GM04503 (cell line): ENCODE measurements around the gene PTPN1.
"Not testable (repeated sequence)": the region's sequence is repeated elsewhere in the genome, so short reads cannot be mapped to it uniquely, and the experiment has no call there.

Experiments
- DNase-seq: peaks from one replicate; pipeline ENCODE4 v3.0.0-alpha.2; 2012; ENCODE audit warnings: low read depth

The PTPN1 gene

DNA sequence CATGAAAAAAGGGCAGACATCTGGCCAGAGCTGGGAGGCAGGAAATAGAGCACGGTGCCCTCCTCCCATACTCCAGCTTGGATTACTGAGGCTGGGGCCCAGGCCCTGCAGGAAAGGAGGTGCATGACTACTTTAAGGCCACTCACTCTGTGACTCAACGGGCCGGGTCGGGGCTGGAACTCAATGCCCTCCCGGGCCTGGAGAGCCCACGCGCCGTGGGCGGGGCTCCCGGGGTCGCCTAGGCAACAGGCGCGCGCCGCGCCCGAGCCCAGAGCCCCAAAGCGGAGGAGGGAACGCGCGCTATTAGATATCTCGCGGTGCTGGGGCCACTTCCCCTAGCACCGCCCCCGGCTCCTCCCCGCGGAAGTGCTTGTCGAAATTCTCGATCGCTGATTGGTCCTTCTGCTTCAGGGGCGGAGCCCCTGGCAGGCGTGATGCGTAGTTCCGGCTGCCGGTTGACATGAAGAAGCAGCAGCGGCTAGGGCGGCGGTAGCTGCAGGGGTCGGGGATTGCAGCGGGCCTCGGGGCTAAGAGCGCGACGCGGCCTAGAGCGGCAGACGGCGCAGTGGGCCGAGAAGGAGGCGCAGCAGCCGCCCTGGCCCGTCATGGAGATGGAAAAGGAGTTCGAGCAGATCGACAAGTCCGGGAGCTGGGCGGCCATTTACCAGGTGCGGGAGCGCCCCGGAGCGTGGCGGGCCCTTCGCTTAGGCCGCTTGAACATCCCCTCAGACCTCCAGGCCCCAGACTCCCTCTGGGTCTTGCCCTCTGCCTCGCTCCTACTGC lies at the start of gene PTPN1:
PTPN1 (plus strand) TSS at position 461 of the 783 bp plus-strand sequence; CDS start at position 606, 145 bp downstream.
- DNase-seq = peak; percentile 92

- DNase-seq = no peak
These were observed 49.4 kb upstream of the PTPN1 start for GRCh38 chr20:50460608-50461267.

DNA sequence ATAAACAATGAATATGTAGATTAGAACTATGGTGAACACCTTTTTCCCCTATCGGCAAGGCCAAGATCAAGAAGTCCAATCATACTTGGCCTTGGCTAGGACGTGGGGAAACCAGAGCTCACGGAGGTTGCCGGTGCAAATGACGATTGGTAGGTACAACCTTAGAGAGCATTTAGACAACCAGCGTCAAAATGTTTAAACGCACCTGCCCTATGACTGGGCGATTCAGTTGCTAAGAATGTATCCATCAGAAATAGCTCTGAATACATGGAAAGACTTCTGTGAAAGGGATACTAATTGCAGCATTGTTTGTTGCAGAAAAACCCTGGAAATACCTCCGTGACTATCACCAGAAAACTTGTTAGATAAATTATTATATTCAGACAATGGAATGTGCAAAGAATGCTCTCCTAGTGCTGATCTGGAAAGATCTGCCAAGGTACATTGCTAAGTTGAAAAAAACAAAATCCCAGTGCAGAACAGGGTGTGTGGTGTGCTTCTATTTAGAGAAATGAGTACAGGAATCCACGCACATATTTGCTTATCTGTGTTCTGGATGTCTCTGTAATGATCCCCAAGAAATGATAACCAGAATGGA lies 48.0 kb upstream of the PTPN1 start:
- DNase-seq = no peak

- DNase-seq = no peak
These were observed 46.0 kb upstream of the PTPN1 start for GRCh38 chr20:50464026-50464724.

- no peak for DNase-seq
These were observed 45.2 kb upstream of the PTPN1 start for GRCh38 chr20:50464725-50465650.

DNA sequence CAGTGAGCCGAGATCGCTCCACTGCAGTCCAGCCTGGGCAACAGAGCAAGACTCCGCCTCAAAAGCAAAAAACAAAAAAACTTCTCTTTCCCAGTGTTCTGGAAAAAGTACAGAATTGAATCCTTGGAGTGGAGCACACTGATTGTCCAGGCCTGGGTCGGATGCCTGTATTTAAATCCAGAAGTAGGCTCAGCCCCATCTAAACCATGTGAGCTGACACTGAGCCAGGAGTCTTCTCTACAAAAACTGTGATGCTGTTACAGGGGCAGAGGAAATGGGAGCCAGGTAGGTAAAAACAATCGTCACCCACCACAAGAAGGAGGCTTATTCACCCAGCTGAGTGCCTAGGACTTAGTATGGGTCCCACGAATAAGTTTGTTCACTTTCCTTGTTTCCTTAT lies 43.0 kb upstream of the PTPN1 start:
- no peak for DNase-seq

DNA sequence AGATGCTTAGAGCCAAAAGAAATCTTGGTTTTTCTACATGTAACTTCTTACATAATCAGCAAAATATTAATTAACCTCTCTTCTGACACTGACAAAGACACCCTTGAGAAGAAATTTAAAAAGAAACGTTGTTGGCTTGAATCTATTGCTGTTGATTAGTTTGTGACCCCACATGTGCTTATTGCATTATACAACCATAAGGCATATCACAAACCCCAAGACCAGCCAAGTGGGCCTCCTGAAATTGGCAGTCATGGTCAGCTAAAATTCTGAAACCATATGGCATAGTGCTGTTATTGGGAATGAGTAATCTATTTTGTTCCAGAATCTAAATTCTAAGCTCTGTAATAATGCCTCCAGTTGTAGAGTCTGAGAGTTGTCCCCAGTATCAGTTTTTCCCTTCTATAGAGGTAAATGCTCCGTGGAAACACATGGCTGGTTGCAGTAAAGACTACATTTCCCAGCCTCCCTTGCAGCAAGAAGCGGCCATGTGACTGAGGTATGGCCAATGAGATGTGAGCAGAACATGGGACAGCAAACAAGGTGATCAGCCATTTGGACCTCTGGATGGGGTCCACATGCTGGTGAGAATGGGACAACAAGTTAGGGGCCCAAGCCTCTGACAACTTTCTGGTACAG lies 42.3 kb upstream of the PTPN1 start:
- no peak for DNase-seq

- DNase-seq = no peak
These were observed 41.8 kb upstream of the PTPN1 start for GRCh38 chr20:50468378-50468798.

DNA sequence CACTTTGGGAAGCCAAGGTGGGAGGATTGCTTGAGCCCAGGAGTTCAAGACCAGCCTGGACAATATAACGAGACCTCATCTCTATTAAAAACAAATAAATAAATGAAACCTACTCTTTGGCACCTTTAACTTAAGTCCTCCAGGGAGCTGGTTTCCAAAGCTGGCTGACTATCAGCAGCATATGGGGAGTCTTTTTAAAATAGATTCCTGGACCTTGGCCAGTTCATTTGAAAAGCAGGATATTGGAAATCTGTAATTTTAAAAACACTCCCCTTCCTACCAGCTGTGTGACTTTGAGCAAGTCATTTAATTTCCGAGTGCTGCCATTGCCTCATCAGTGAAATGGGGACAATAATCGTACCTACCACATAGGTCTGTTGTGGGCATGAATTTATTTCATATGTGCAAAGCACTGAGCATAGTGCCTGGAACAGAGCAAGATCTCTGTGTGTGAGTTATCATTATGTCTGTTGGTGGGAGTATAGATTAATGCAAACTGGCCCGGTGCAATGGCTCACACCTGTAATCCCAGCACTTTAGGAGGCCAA lies 40.9 kb upstream of the PTPN1 start:
- no peak for DNase-seq

DNA sequence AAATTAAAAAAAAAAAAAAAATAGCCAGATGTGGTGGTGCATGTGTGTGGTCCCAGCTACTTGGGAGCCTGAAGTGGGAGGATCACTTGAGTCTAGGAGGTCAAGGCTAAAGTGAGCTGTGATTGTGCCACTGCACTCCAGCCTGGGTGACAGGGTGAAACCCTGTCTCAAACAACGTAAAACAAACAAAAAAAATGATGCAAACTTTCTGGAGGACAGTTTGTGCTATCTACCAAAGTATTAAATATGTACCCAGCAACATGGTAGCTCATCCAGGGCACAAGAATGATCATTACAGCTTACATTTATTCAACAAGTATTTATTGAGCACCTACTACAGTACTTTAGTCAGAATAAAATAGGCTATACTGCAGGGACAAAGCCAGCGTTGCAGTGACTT lies 40.4 kb upstream of the PTPN1 start:
- no peak for DNase-seq

DNA sequence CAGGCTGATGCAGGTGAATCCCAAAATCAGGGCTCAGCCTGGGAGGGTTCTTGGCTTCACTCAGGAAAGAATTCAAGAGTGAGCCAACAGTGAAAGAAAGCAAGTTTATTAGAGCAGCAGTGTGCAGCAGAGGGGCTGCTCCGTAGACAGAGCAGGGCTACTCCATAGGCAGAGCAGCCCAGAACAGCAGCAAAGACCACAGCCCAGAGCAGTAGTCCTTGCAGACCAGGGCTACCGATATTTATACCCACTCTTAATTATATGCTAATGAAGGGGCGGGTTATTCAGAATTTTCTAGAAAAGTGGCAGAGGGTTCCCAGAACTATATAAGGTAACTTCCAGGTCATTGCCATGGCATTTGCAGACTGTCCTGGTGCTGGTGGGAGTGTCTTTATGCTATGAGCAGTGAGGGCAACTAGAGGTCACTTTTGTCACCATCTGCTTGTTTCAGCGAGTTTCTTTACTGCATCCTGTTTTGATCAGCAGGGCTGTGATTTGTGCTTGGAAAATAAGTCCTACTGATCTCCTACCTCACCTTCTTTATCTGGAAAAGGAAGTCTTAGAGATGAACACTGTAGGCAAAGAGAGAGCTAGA lies 39.8 kb upstream of the PTPN1 start:
- DNase-seq = no peak

DNA sequence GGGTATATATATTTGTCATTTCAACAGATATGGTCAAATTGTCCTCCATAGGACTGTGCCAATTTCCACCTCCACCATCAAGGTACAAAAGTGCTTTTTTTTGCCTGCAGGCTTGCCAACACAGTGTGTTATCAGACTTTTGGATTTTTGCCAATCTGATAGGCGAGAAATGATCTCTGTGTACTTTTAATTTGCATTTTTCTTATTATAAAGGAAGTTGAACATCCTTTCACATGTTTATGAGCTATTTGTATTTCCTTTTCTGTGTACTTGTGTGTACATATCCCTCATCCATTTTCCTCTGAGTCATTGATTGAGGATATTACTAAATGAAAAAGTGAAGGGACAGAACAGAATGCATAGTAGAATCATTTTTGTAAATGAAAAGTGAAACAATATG lies 39.0 kb upstream of the PTPN1 start:
- DNase-seq = no peak

DNA sequence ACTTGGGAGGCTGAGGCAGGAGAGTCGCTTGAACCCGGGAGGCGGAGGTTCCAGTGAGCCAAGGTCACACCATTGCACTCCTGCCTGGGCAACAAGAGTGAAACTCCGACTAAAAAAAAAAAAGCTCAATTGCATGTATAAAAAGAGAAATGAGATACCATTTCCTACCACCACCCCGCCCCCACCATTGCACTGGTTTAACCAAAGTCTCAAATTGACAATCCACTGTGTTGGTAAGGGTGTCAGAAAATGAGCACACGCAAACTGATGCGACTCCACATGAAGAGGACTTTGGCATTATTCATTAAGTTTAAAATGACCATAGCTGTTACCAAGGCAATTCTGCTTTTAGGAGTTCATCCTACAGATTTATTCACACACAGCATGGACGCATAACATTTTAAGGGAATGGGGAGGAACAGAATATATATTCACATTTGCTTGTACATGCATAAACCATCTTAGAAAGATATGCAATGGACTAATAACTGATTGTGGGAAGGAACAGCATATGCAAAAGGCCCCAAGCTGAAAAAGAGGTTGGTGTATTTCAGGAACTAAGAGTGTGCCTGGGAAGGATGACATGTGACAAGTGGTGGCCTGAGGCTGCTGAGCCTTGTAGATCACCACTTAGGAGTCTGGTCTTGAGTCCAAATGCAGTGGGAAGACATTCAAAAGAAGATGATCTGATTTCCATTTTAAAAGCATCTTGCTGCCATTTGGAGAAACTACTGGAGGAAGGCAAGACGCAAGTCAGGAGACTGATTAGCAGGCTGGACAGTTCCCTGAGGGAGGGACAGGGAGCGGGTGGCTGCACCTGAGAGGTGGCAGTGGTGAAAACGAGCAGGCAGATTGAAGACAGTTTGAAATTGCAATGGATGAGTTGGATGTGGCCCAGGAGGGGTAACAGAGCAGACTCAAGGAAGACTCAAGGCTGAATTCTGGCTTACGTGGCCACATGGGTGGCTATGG lies 37.2 kb upstream of the PTPN1 start:
- no peak for DNase-seq

DNA sequence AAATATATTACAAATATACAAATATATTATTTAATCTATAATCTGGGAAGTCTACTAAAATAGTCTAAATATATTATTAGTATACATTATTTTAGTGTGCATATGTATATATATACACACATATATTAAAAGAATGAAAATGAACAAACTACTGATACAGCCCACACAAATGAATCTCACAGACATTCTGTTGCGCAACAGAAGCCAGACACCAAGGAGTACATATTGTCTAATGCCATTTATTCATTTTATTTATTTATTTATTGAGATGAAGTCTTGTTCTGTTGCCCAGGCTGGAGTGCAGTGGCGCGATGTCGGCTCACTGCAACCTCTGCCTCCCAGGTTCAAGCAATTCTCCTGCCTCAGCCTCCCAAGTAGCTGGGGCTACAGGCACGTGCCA lies 35.8 kb upstream of the PTPN1 start:
- not testable (repeated sequence) for DNase-seq

DNA sequence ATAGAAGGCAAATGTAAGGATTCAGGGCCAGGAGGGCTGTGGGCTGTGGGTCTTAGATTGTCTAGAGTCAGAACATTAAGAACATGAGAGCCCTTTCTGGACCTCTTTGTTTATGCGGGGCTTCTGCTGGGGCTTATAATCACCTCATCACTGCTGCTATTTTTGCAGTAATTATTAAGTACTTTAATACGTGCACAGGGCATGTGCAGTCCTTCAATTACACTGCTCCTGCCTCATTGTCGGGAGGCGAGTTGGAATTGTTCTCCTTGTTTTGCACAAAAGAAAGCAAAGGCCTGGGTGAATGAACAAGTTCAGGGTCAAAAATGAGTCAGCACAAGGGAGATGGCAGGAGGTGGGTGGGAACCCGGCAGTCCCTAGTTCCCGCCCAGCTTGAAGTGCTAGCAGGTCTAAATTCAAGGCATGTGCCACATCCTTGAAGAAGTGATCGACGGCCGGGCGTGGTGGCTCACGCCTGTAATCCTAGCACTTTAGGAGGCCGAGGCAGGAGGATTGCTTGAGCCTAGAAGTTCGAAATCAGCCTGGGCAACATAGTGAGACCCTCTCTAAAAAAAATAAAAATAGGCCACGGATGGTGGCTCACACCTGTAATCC lies 34.4 kb upstream of the PTPN1 start:
- no peak for DNase-seq

- no peak for DNase-seq
These were observed 32.8 kb upstream of the PTPN1 start for GRCh38 chr20:50477239-50477872.

DNA sequence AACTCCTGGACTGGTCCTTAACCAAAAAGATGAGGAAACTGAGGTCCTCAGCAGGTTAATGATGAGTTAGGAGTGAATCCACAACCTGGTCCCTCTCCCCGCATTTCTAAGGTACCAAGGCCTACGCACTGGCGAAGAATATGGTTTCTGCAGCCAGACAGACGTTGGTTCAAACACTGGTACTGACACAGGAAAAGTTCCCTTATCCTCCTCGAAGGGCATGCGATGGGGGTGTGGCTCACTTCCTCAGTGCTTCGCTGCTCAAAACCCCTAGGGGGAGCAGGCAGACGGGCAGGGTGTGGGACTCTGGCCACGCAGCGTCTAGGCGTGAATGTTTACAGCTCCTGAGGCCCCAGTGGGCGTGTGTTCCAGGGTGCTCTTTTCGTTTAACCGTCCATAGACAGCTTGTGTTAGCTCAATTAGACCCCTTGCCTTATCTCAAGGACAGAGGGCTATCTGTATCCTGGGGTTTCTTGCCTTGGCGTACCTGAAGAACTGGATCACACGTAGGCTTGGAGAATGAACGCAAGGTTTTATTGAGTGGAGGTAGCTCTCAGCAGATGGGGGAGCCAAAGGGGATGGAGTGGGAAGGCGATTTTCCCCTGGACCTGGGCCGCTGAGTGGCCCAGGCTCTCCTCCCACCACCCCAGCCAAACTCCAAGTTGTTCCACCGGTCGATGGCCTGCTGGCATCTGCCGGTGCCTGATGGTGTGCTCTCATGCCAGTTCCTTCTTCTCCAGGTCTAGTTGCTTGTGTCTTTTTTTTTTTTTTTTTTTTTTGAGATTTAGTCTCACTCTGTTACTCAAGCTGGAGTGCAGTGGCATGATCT lies 31.8 kb upstream of the PTPN1 start:
- DNase-seq = no peak
